Stomach (tissue), 4 donors: ENCODE results near the gene COP1.
"Not testable (repeated sequence)": the region's sequence is repeated elsewhere in the genome, so short reads cannot be mapped to it uniquely, and the experiment has no call there.

Experiments
- CTCF ChIP-seq, 7 experiments: fragments of 450-650 bp in 4 of 7; fragments of 200-600 bp in 3 of 7; sonication (generic) in 3 of 7; IDR thresholded peaks; one replicate each; pipeline ENCODE4 v1.5.1; 2016 to 2019; ENCODE audit warnings: antibody characterized with exemption in 7 of 7, control low read depth in 2 of 7, mild to moderate bottlenecking in 1 of 7
- EP300 ChIP-seq: sonication (generic); formaldehyde crosslinking; IDR thresholded peaks from one replicate; pipeline ENCODE4 v1.6.1; 2017; ENCODE audit warnings: antibody characterized with exemption
- POLR2A ChIP-seq, 4 donors: fragments of 450-650 bp; IDR thresholded peaks; one replicate each; pipeline ENCODE4 v1.6.1; 2016; ENCODE audit warnings: antibody characterized with exemption in 4 of 4, control low read depth in 2 of 4, mild to moderate bottlenecking in 1 of 4, moderate library complexity in 1 of 4

- TF ChIP-seq EP300; POLR2A (IDR thresholded peaks at IDR 0.05); CTCF (IDR thresholded peaks at IDR 0.05): not testable (repeated sequence)
Measured at GRCh38 chr1:175992202-175992601, 214.9 kb downstream of the COP1 start.
